OCI-LY1 (cell line): ENCODE results near the gene SEPSECS.

Experiments
- H2AFZ ChIP-seq: fragments of 200-600 bp; sonication (generic), shearing (Covaris generic); 2 replicates; pipeline ENCODE4 v1.6.0; 2014; ENCODE audit warnings: antibody characterized with exemption, mild to moderate bottlenecking, low read length
- H3F3A ChIP-seq: fragments of 200-600 bp; sonication (generic), shearing (Covaris generic); 2 replicates; pipeline ENCODE4 v1.6.0; 2014; ENCODE audit warnings: mild to moderate bottlenecking, antibody characterized with exemption, low read length, moderate library complexity; ENCODE audit not compliant: insufficient read depth
- H3K27ac ChIP-seq: fragments of 200-600 bp; sonication (generic); 2 replicates; pipeline ENCODE4 v1.5.1; 2014; ENCODE audit warnings: low read length, mixed run types, mild to moderate bottlenecking, low read depth; ENCODE audit not compliant: poor library complexity, severe bottlenecking
- H3K27me3 ChIP-seq: fragments of 200-600 bp; sonication (generic); 2 replicates; pipeline ENCODE4 v1.6.0; 2014; ENCODE audit warnings: antibody characterized with exemption, mild to moderate bottlenecking, low read length, moderate library complexity; ENCODE audit not compliant: insufficient read depth
- H3K36me3 ChIP-seq: fragments of 200-600 bp; sonication (generic); 2 replicates; pipeline ENCODE4 v1.6.1; 2014; ENCODE audit warnings: mild to moderate bottlenecking, antibody characterized with exemption, low read length, moderate library complexity, mixed read lengths; ENCODE audit not compliant: insufficient read depth
- H3K4me1 ChIP-seq: fragments of 200-600 bp; sonication (generic); 2 replicates; pipeline ENCODE4 v1.5.1; 2014; ENCODE audit warnings: mild to moderate bottlenecking, low read length, moderate library complexity; ENCODE audit not compliant: insufficient read depth, severe bottlenecking
- H3K4me2 ChIP-seq: fragments of 200-600 bp; sonication (generic), shearing (Covaris generic); 2 replicates; pipeline ENCODE4 v1.6.1; 2014; ENCODE audit warnings: low read length
- H3K4me3 ChIP-seq: fragments of 200-600 bp; sonication (generic); 2 replicates; pipeline ENCODE4 v1.5.1; 2014; ENCODE audit warnings: low read length, low read depth, mild to moderate bottlenecking, mixed read lengths; ENCODE audit not compliant: poor library complexity, severe bottlenecking
- H3K79me2 ChIP-seq: fragments of 200-600 bp; shearing (Covaris generic); 2 replicates; pipeline ENCODE4 v1.6.1; 2016; ENCODE audit warnings: mixed run types, low read length, mixed read lengths; ENCODE audit not compliant: insufficient read depth
- H3K9ac ChIP-seq: fragments of 200-600 bp; sonication (generic), shearing (Covaris generic); 2 replicates; pipeline ENCODE4 v1.6.1; 2014; ENCODE audit warnings: mild to moderate bottlenecking, low read length, mixed read lengths
- H3K9me2 ChIP-seq: fragments of 200-600 bp; sonication (generic), shearing (Covaris generic); 2 replicates; pipeline ENCODE4 v1.6.1; 2014; ENCODE audit warnings: low read depth, mild to moderate bottlenecking, low read length, mixed read lengths
- H3K9me3 ChIP-seq: fragments of 200-600 bp; shearing (Covaris generic); 2 replicates; pipeline ENCODE4 v1.6.1; 2014; ENCODE audit warnings: low read length, mixed read lengths
- H4K20me1 ChIP-seq: fragments of 200-600 bp; sonication (generic), shearing (Covaris generic); 2 replicates; pipeline ENCODE4 v1.6.0; 2016; ENCODE audit warnings: mild to moderate bottlenecking, low read length; ENCODE audit not compliant: insufficient read depth
- CTCF ChIP-seq: fragments of 200-600 bp; sonication (generic), shearing (Covaris generic); IDR thresholded peaks from 2 replicates; pipeline ENCODE4 v1.5.1; 2017; ENCODE audit warnings: mild to moderate bottlenecking, antibody characterized with exemption, low read length, moderate library complexity, mixed read lengths
- EZH2 ChIP-seq: fragments of 200-600 bp; sonication (generic), shearing (Covaris generic); IDR thresholded peaks from 2 replicates; pipeline ENCODE4 v1.8.0; 2017; ENCODE audit warnings: borderline replicate concordance, mixed run types, mild to moderate bottlenecking, antibody characterized with exemption, low read length, moderate library complexity, mixed read lengths

Gene SEPSECS

GRCh38 chr4:25171201-25171865, 11.1 kb upstream of the SEPSECS start:
- Histone ChIP-seq H3F3A (no peaks in the 10 kb centered on the region), H3K9me3 (no peaks in the 10 kb centered on the region), H4K20me1 (no peaks in the 10 kb centered on the region), H3K36me3 (no peaks in the 10 kb centered on the region; the same call in 1 of the 2 replicates), H2AFZ (no peak overlapping the region), H3K79me2 (no peaks in the 10 kb centered on the region), H3K4me3 (no peak overlapping the region), H3K4me2 (no peak overlapping the region), H3K9ac (no peak overlapping the region), H3K27me3 (no peaks in the 10 kb centered on the region), H3K27ac (no peak overlapping the region), H3K9me2 (no peaks in the 10 kb centered on the region), H3K4me1 (no peaks in the 10 kb centered on the region)
- TF ChIP-seq EZH2 = no peak
- TF ChIP-seq CTCF = no peak

DNA sequence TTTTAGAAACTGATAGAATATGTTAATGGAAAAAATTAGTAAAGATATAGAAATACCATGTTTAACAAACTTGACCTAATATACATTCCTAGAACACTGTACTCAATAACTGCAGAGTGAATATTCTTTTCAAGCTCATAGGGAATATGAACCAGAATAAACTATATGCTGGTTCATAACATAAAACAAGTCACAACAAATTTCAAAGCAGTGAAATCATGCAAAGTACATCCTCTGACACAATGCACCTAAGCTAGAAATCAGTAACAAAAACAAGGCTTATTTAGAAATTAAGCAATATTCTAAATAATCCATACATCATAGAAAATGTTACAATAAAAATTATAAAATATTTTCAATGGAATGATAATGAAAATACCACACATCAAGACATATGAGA, 9.2 kb upstream of the SEPSECS start:
- Histone ChIP-seq H3K27me3 (no peaks in the 10 kb centered on the region), H3F3A (no peaks in the 10 kb centered on the region), H3K9me3 (no peaks in the 10 kb centered on the region), H4K20me1 (no peaks in the 10 kb centered on the region), H3K27ac (no peak overlapping the region), H3K4me2 (no peak overlapping the region), H2AFZ (no peak overlapping the region), H3K79me2 (no peaks in the 10 kb centered on the region), H3K36me3 (peaks cover 6% of the 10 kb centered on the region), H3K4me1 (no peaks in the 10 kb centered on the region), H3K9ac (no peak overlapping the region), H3K4me3 (no peak overlapping the region), H3K9me2 (no peaks in the 10 kb centered on the region)
- TF ChIP-seq CTCF = no peak
- no peak for TF ChIP-seq EZH2

DNA sequence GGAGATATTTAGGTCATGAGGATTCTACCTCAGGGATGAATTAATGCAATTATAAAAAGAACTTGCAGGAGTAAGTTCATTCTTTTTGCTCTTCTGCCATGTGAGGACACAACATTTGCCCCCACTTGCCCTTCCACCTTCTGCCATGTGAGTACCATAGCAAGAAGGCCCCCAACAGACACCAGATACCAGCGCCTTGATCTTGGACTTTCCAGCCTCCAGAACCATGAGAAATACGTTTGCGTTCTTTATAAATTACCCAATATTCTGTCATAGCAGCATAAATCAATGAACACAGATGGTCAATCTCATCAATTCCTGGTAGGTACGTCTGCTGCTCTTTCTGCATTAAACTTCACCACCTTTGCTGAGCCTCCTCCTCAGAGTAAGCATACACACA, 5.7 kb upstream of the SEPSECS start:
- no peak overlapping the region for H3K4me3 ChIP-seq
- H3K9ac ChIP-seq = no peak overlapping the region
- no peak overlapping the region for H3K4me2 ChIP-seq
- no peaks in the 10 kb centered on the region for H3F3A ChIP-seq
- TF ChIP-seq EZH2 (no peak), CTCF (no peak)
- no peaks in the 10 kb centered on the region for H4K20me1 ChIP-seq
- H3K79me2 ChIP-seq = no peaks in the 10 kb centered on the region
- no peaks in the 10 kb centered on the region for H3K27me3 ChIP-seq
- no peak overlapping the region for H2AFZ ChIP-seq
- H3K36me3 ChIP-seq = peaks cover 6% of the 10 kb centered on the region
- H3K9me3 ChIP-seq = no peaks in the 10 kb centered on the region
- no peaks in the 10 kb centered on the region for H3K9me2 ChIP-seq
- H3K27ac ChIP-seq = no peak overlapping the region
- H3K4me1 ChIP-seq = peaks cover 13% of the 10 kb centered on the region
